ENCODE results near the gene PRPF8.

The PRPF8 gene

GRCh38 chr17:1643999-1644492, 40.6 kb downstream of the PRPF8 start:
- DNase-seq: no peak

- peak; percentile 31 to 80 (median 67) for DNase-seq
Observed at GRCh38 chr17:1643293-1643998, 41.2 kb downstream of the PRPF8 start.

GRCh38 chr17:1641065-1641403, 43.6 kb downstream of the PRPF8 start:
- DNase-seq: no peak

- no peak for DNase-seq
Observed at GRCh38 chr17:1640329-1641064, 44.2 kb downstream of the PRPF8 start.

- no peak for DNase-seq
Observed at GRCh38 chr17:1639549-1640180, 45.0 kb downstream of the PRPF8 start.

GRCh38 chr17:1638624-1639300, 45.9 kb downstream of the PRPF8 start:
- DNase-seq: no peak

- DNase-seq: no peak
Observed at GRCh38 chr17:1638171-1638590, 46.5 kb downstream of the PRPF8 start.

- no peak for DNase-seq
Observed at GRCh38 chr17:1636732-1637285, 47.9 kb downstream of the PRPF8 start.

GRCh38 chr17:1635675-1636465, 48.8 kb downstream of the PRPF8 start:
- no peak for DNase-seq

GRCh38 chr17:1634841-1635650, 49.6 kb downstream of the PRPF8 start:
- DNase-seq: no peak

GRCh38 chr17:1630662-1631061, 54.0 kb downstream of the PRPF8 start:
- DNase-seq: no peak

GRCh38 chr17:1629504-1630310, 55.0 kb downstream of the PRPF8 start:
- DNase-seq: peak in 4 of 5 experiments; percentile 49 to 72 (median 59)

- DNase-seq: peak; percentile 73 to 89 (median 83)
Observed at GRCh38 chr17:1628856-1629503, 55.7 kb downstream of the PRPF8 start.

GRCh38 chr17:1627982-1628855, 56.4 kb downstream of the PRPF8 start, which contains the start of gene SLC43A2:
TSS of gene SLC43A2 (minus strand) at chr17:1628834. CDS start at chr17:1627874, 960 bp downstream.
- DNase-seq: peak; percentile 52 to 77 (median 63)

- DNase-seq: no peak
Observed at GRCh38 chr17:1627182-1627981, 57.3 kb downstream of the PRPF8 start.

GRCh38 chr17:1626333-1626732, 58.3 kb downstream of the PRPF8 start:
- DNase-seq: no peak

- DNase-seq: no peak
Observed at GRCh38 chr17:1625581-1625980, 59.1 kb downstream of the PRPF8 start.
